OCI-LY3 (cell line): ENCODE measurements around the gene ERICH3.

Experiments
- H2AFZ ChIP-seq: fragments of 200-600, 300-600 bp; shearing (Covaris generic); 2 replicates; pipeline ENCODE4 v1.6.0; 2014; ENCODE audit warnings: antibody characterized with exemption, low read depth, low read length
- H3K27ac ChIP-seq: fragments of 200-600, 300-600 bp; sonication (generic); 2 replicates; pipeline ENCODE4 v1.5.1; 2014; ENCODE audit warnings: mild to moderate bottlenecking, low read length, moderate library complexity, mixed read lengths
- H3K27me3 ChIP-seq: fragments of 200-600, 300-600 bp; sonication (generic); 2 replicates; pipeline ENCODE4 v1.6.1; 2014; ENCODE audit warnings: low read depth, low read length, mixed read lengths
- H3K36me3 ChIP-seq: fragments of 200-600, 300-600 bp; sonication (generic); replicated peaks from 2 replicates; pipeline ENCODE3; 2014; ENCODE audit warnings: low read depth, low read length, mixed read lengths
- H3K4me1 ChIP-seq: fragments of 300-600, 200-600 bp; sonication (generic); 2 replicates; pipeline ENCODE4 v1.6.1; 2014; ENCODE audit warnings: low read length, mixed read lengths
- H3K4me2 ChIP-seq: fragments of 200-600, 300-600 bp; sonication (generic); 2 replicates; pipeline ENCODE4 v1.6.1; 2014; ENCODE audit warnings: low read length, mixed read lengths
- H3K4me3 ChIP-seq: fragments of 300-600, 200-600 bp; sonication (generic); 2 replicates; pipeline ENCODE4 v1.5.1; 2014; ENCODE audit warnings: antibody characterized with exemption, mild to moderate bottlenecking, low read length, moderate library complexity
- H3K79me2 ChIP-seq: fragments of 300-600, 200-600 bp; shearing (Covaris generic); 2 replicates; pipeline ENCODE4 v1.6.1; 2014; ENCODE audit warnings: mild to moderate bottlenecking, low read length, mixed read lengths
- H3K9ac ChIP-seq: fragments of 300-600, 200-600 bp; shearing (Covaris generic); 2 replicates; pipeline ENCODE4 v1.6.0; 2014; ENCODE audit warnings: mild to moderate bottlenecking, low read length, moderate library complexity
- H3K9me3 ChIP-seq: fragments of 200-600, 300-600 bp; shearing (Covaris generic); 2 replicates; pipeline ENCODE4 v1.6.1; 2014; ENCODE audit warnings: low read length, mixed read lengths; ENCODE audit not compliant: insufficient read depth
- H4K20me1 ChIP-seq: fragments of 200-600, 300-600 bp; sonication (generic); 2 replicates; pipeline ENCODE4 v1.6.1; 2016; ENCODE audit warnings: low read length, mixed read lengths; ENCODE audit not compliant: insufficient read depth
- CTCF ChIP-seq: fragments of 200-600, 300-600 bp; sonication (generic); IDR thresholded peaks from 2 replicates; pipeline ENCODE4 v1.5.1; 2014; ENCODE audit warnings: antibody characterized with exemption, low read length, low read depth
- EZH2phosphoT487 ChIP-seq: fragments of 200-600 bp; shearing (Covaris generic); IDR thresholded peaks from 2 replicates; pipeline ENCODE4 v1.6.1; 2018; ENCODE audit warnings: antibody characterized with exemption, mixed run types, low read depth

The ERICH3 gene

GRCh38 chr1:74686928-74687327 lies 13.3 kb upstream of the ERICH3 start:
- Histone ChIP-seq H3K9ac (no peak overlapping the region), H3K27ac (no peak overlapping the region), H3K36me3 (no peaks in the 10 kb centered on the region), H3K9me3 (no peaks in the 10 kb centered on the region), H3K79me2 (no peaks in the 10 kb centered on the region), H3K27me3 (peaks cover 13% of the 10 kb centered on the region; the same call in 1 of the 2 replicates), H3K4me2 (no peak overlapping the region), H4K20me1 (no peaks in the 10 kb centered on the region), H2AFZ (no peak overlapping the region), H3K4me1 (peaks cover 23% of the 10 kb centered on the region), H3K4me3 (no peak overlapping the region)
- TF ChIP-seq CTCF (no peak), EZH2phosphoT487 (no peak)

GRCh38 chr1:74684301-74684700 lies 10.7 kb upstream of the ERICH3 start:
- no peak overlapping the region for H3K27ac ChIP-seq
- H3K36me3 ChIP-seq = no peaks in the 10 kb centered on the region
- no peaks in the 10 kb centered on the region for H3K79me2 ChIP-seq
- no peak overlapping the region for H3K9ac ChIP-seq
- no peak for TF ChIP-seq EZH2phosphoT487
- peaks cover 13% of the 10 kb centered on the region; the same call in 1 of the 2 replicates for H3K27me3 ChIP-seq
- H3K4me3 ChIP-seq = no peak overlapping the region
- H2AFZ ChIP-seq = no peak overlapping the region
- no peaks in the 10 kb centered on the region for H3K9me3 ChIP-seq
- no peaks in the 10 kb centered on the region for H4K20me1 ChIP-seq
- H3K4me1 ChIP-seq = peaks cover 43% of the 10 kb centered on the region
- no peak overlapping the region for H3K4me2 ChIP-seq

- Histone ChIP-seq H3K9me3 (no peaks in the 10 kb centered on the region), H3K27me3 (peaks cover 17% of the 10 kb centered on the region; the same call in 1 of the 2 replicates), H3K36me3 (no peaks in the 10 kb centered on the region), H3K4me2 (no peak overlapping the region), H2AFZ (no peak overlapping the region), H3K9ac (no peak overlapping the region), H3K27ac (no peak overlapping the region), H3K79me2 (no peaks in the 10 kb centered on the region), H4K20me1 (no peaks in the 10 kb centered on the region), H3K4me3 (no peak overlapping the region), H3K4me1 (peaks cover 42% of the 10 kb centered on the region)
- TF ChIP-seq EZH2phosphoT487 (no peak), CTCF (no peak)
These were observed 10.1 kb upstream of the ERICH3 start for GRCh38 chr1:74683656-74684055.

GRCh38 chr1:74681851-74682250 lies 8.3 kb upstream of the ERICH3 start:
- no peaks in the 10 kb centered on the region for H4K20me1 ChIP-seq
- no peak overlapping the region for H3K9ac ChIP-seq
- H3K4me3 ChIP-seq = peak overlapping the region; percentile 41
- H3K36me3 ChIP-seq = no peaks in the 10 kb centered on the region
- TF ChIP-seq CTCF (no peak), EZH2phosphoT487 (no peak)
- peaks cover 18% of the 10 kb centered on the region; the same call in 1 of the 2 replicates for H3K27me3 ChIP-seq
- peak overlapping the region; percentile 75 for H3K27ac ChIP-seq
- H3K4me1 ChIP-seq = peaks cover 42% of the 10 kb centered on the region
- H3K9me3 ChIP-seq = no peaks in the 10 kb centered on the region
- no peak overlapping the region for H2AFZ ChIP-seq
- no peaks in the 10 kb centered on the region for H3K79me2 ChIP-seq
- peak overlapping the region; percentile 93 for H3K4me2 ChIP-seq
